HepG2 (cell line): ENCODE data around the gene OVOL2. TPM values are rescaled to one million over a fixed set of nuclear protein-coding genes. Genes with fewer than 3 reads are reported as not detected.

Source experiments
- CC2D1A ChIP-seq: sonication (generic); formaldehyde crosslinking; IDR thresholded peaks from 2 replicates; pipeline ENCODE4 v1.8.1; 2023; ENCODE audit warnings: mild to moderate bottlenecking, missing genetic modification reagents
- CEBPG ChIP-seq: IDR thresholded peaks from 2 replicates; pipeline ENCODE4 v1.6.1; 2016
- DZIP1 ChIP-seq: sonication (generic); formaldehyde crosslinking; IDR thresholded peaks from 2 replicates; pipeline ENCODE4 v1.5.0; 2020; ENCODE audit warnings: mild to moderate bottlenecking, missing genetic modification reagents
- ELF3 ChIP-seq: IDR thresholded peaks from 2 replicates; pipeline ENCODE4 v1.6.1; 2016; ENCODE audit warnings: missing genetic modification reagents, missing compliant biosample characterization
- HMGXB4 ChIP-seq, 2 experiments: sonication (generic) in 1 of 2; formaldehyde crosslinking in 1 of 2; IDR thresholded peaks; 2 replicates each; pipeline versions ENCODE4 v1.4.0 to v1.6.1; 2018 to 2020; ENCODE audit warnings: missing genetic modification reagents in 2 of 2, borderline replicate concordance in 1 of 2, low read depth in 1 of 2, mild to moderate bottlenecking in 1 of 2, missing biosample characterization in 1 of 2
- HNF4A ChIP-seq: sonication (generic); formaldehyde crosslinking; IDR thresholded peaks from 2 replicates; pipeline ENCODE4 v1.4.0; 2020; ENCODE audit warnings: missing genetic modification reagents
- IRF9 ChIP-seq: sonication (generic); formaldehyde crosslinking; IDR thresholded peaks from 2 replicates; pipeline ENCODE4 v1.8.0; 2022; ENCODE audit warnings: missing genetic modification reagents, mild to moderate bottlenecking, borderline replicate concordance
- MLLT10 ChIP-seq: sonication (generic); formaldehyde crosslinking; IDR thresholded peaks from 2 replicates; pipeline ENCODE4 v1.4.0; 2020; ENCODE audit warnings: missing genetic modification reagents
- PBX2 ChIP-seq: IDR thresholded peaks from 2 replicates; pipeline ENCODE4 v1.6.1; 2016; ENCODE audit warnings: control low read depth
- SAP130 ChIP-seq: IDR thresholded peaks from 2 replicates; pipeline ENCODE4 v1.6.1; 2016; ENCODE audit warnings: low read depth
- SNRNP70 ChIP-seq: fragments of 200-400 bp; formaldehyde crosslinking; IDR thresholded peaks from 2 replicates; pipeline ENCODE4 v1.6.1; 2017; ENCODE audit warnings: mild to moderate bottlenecking, low read depth, low read length, moderate library complexity
- SRSF9 ChIP-seq: fragments of 200-400 bp; formaldehyde crosslinking; IDR thresholded peaks from 2 replicates; pipeline ENCODE4 v1.6.1; 2018; ENCODE audit warnings: borderline replicate concordance, mild to moderate bottlenecking, low read depth, low read length; ENCODE audit not compliant: insufficient read depth, poor library complexity, severe bottlenecking
- U2AF2 ChIP-seq: fragments of 200-400 bp; formaldehyde crosslinking; IDR thresholded peaks from 2 replicates; pipeline ENCODE4 v1.6.1; 2017; ENCODE audit warnings: low read depth, mild to moderate bottlenecking, low read length
- ZBTB25 ChIP-seq: IDR thresholded peaks from 2 replicates; pipeline ENCODE4 v1.6.1; 2018; ENCODE audit warnings: missing genetic modification reagents
- ZNF335 ChIP-seq: sonication (generic); formaldehyde crosslinking; IDR thresholded peaks from 2 replicates; pipeline ENCODE4 v1.4.0; 2020; ENCODE audit warnings: missing genetic modification reagents
- ZNF781 ChIP-seq: sonication (generic); formaldehyde crosslinking; IDR thresholded peaks from 2 replicates; pipeline ENCODE4 v1.5.1; 2020; ENCODE audit warnings: borderline replicate concordance, mild to moderate bottlenecking, missing genetic modification reagents; ENCODE audit errors: not compliant biosample characterization
- ZNF784 ChIP-seq: sonication (generic); formaldehyde crosslinking; IDR thresholded peaks from 2 replicates; pipeline ENCODE4 v1.5.1; 2020; ENCODE audit warnings: missing genetic modification reagents, mild to moderate bottlenecking, borderline replicate concordance
- ZNF883 ChIP-seq: sonication (generic); formaldehyde crosslinking; IDR thresholded peaks from 2 replicates; pipeline ENCODE4 v1.5.1; 2020; ENCODE audit warnings: mild to moderate bottlenecking, missing genetic modification reagents; ENCODE audit errors: not compliant biosample characterization
- polyA plus RNA-seq, 8 experiments: library from polyadenylated mRNA; depleted of rRNA in 3 of 8; stranded (reverse) in 7 of 8; unstranded in 1 of 8; fragments of >200 nt; fragmentation: Illumina TruSeq in 4 of 8; extraction: Trizol in 4 of 8; gene quantifications; 2 replicates each; pipeline versions ENCODE4 v1.2.1 to v1.2.3, GENCODE V29; 2011 to 2016; ENCODE audit warnings: low read depth in 4 of 8, missing spikeins in 1 of 8, mixed read lengths in 1 of 8; ENCODE audit not compliant: insufficient read depth in 1 of 8
- total RNA-seq, 5 experiments: library from RNA; depleted of rRNA; stranded (reverse); fragments of >200 nt; fragmentation: Illumina TruSeq; extraction: Trizol; gene quantifications; 2 replicates each; pipeline ENCODE4 v1.2.3, GENCODE V29; 2016; ENCODE audit warnings: low read depth in 1 of 5

Gene OVOL2
- total and polyA plus RNA-seq, 2 of the 13 experiments (the other 11 are each of a cell fraction or from before 2014, with no cell fraction given): 0.20 to 0.31 TPM

- no peak for TF ChIP-seq IRF9
- no peak for TF ChIP-seq SNRNP70
- no peak; the same call in 1 of the 2 replicates for TF ChIP-seq ZBTB25 (CRISPR knock-in tag)
- no peak for TF ChIP-seq PBX2 (CRISPR knock-in tag)
- no peak for TF ChIP-seq MLLT10 (CRISPR knock-in tag)
- TF ChIP-seq SAP130 (CRISPR knock-in tag): peak; percentile 58
- no peak for TF ChIP-seq DZIP1 (CRISPR knock-in tag)
- no peak for TF ChIP-seq SRSF9
- TF ChIP-seq ZNF883: no peak
- TF ChIP-seq HNF4A (CRISPR knock-in tag): no peak
- TF ChIP-seq U2AF2: no peak
- TF ChIP-seq HMGXB4 (CRISPR knock-in tag; IDR thresholded peaks at IDR 0.05; ENCODE audit: borderline replicate concordance in 1 of 2, low read depth in 1 of 2): peak in 1 of 2 experiments; percentile 56; a peak in 1 of 4 replicates
- TF ChIP-seq ZNF335 (CRISPR knock-in tag): peak; percentile 58; the same call in 1 of the 2 replicates
- no peak for TF ChIP-seq CC2D1A (CRISPR knock-in tag)
- no peak for TF ChIP-seq ZNF781 (CRISPR knock-in tag)
- no peak for TF ChIP-seq CEBPG (CRISPR knock-in tag)
- peak; percentile 58; the same call in 1 of the 2 replicates for TF ChIP-seq ELF3 (CRISPR knock-in tag)
- 0 out of 2 replicates have a peak, but pooled peaks have one; percentile 33 for TF ChIP-seq ZNF784 (CRISPR knock-in tag)
Measured at GRCh38 chr20:17995967-17996819, 61.5 kb downstream of the OVOL2 start (continued).
